Vagina (tissue), 2 donors: ENCODE measurements around the gene DSC2. TPM values are rescaled to one million over a fixed set of nuclear protein-coding genes. Genes with fewer than 3 reads are reported as not detected.

Source experiments
- DNase-seq, 2 donors: peaks; one replicate each; pipeline ENCODE4 v3.0.0-alpha.2; 2017; ENCODE audit errors: extremely low spot score in 2 of 2
- H3K27ac ChIP-seq: fragments of 200-600 bp; sonication (generic); one replicate; pipeline ENCODE4 v1.5.1; 2019
- H3K27me3 ChIP-seq: fragments of 200-600 bp; sonication (generic); one replicate; pipeline ENCODE4 v1.5.1; 2019
- H3K36me3 ChIP-seq, 2 donors: fragments of 200-600 bp; sonication (generic); one replicate each; pipeline ENCODE4 v1.5.1; 2017 to 2019
- H3K4me1 ChIP-seq: fragments of 200-600 bp; sonication (generic); one replicate; pipeline ENCODE4 v1.5.1; 2019
- H3K4me3 ChIP-seq, 2 donors: fragments of 200-600 bp; sonication (generic); 1 replicate in 1 of 2; 2 replicates in 1 of 2; pipeline ENCODE4 v1.5.1; 2016 to 2019
- H3K9me3 ChIP-seq: fragments of 200-600 bp; sonication (generic); one replicate; pipeline ENCODE4 v1.5.1; 2019
- CTCF ChIP-seq, 3 experiments: fragments of 450-650 bp in 2 of 3; fragments of 200-600 bp in 1 of 3; sonication (generic) in 1 of 3; IDR thresholded peaks; one replicate each; pipeline ENCODE4 v1.5.1; 2017 to 2019; ENCODE audit warnings: antibody characterized with exemption in 3 of 3, mild to moderate bottlenecking in 2 of 3, moderate library complexity in 2 of 3
- POLR2A ChIP-seq, 2 donors: fragments of 450-650 bp; IDR thresholded peaks; one replicate each; pipeline ENCODE4 v1.6.1; 2017; ENCODE audit warnings: antibody characterized with exemption in 2 of 2, mild to moderate bottlenecking in 2 of 2, moderate library complexity in 2 of 2
- POLR2AphosphoS5 ChIP-seq, 2 donors: sonication (generic); formaldehyde crosslinking; IDR thresholded peaks; one replicate each; pipeline ENCODE4 v1.9.0; 2017; ENCODE audit warnings: antibody characterized with exemption in 2 of 2, mild to moderate bottlenecking in 2 of 2, low read depth in 1 of 2; ENCODE audit not compliant: insufficient read depth in 1 of 2
- intact Hi-C: fragments of 100-400 bp; cut with DNase I; formaldehyde crosslinking; loops from one replicate; pipeline ENCODE4 v1.15.1; 2023
- total RNA-seq: library from RNA; depleted of rRNA; stranded (reverse); fragments of >200 nt; gene quantifications from one replicate; pipeline ENCODE4 v1.2.3, GENCODE V29; 2016

Gene DSC2
- total RNA-seq, 1 donor from 2014 or later, result 108 TPM

- Histone ChIP-seq H3K27ac (no peak overlapping the region), H3K9me3 (no peaks in the 10 kb centered on the region), H3K4me3 (no peak overlapping the region), H3K4me1 (no peaks in the 10 kb centered on the region), H3K27me3 (no peaks in the 10 kb centered on the region), H3K36me3 (peaks cover 0 to 6% of the 10 kb centered on the region in 2 donors)
- no peak for DNase-seq
- intact Hi-C loops, result no loop called here
- TF ChIP-seq POLR2AphosphoS5 (IDR thresholded peaks at IDR 0.05; ENCODE audit: insufficient read depth in 1 of 2, low read depth in 1 of 2) (no peak), CTCF (IDR thresholded peaks at IDR 0.05) (no peak), POLR2A (IDR thresholded peaks at IDR 0.05) (no peak)
These were observed 10.9 kb downstream of the DSC2 start for GRCh38 chr18:31091350-31091749.

DNA sequence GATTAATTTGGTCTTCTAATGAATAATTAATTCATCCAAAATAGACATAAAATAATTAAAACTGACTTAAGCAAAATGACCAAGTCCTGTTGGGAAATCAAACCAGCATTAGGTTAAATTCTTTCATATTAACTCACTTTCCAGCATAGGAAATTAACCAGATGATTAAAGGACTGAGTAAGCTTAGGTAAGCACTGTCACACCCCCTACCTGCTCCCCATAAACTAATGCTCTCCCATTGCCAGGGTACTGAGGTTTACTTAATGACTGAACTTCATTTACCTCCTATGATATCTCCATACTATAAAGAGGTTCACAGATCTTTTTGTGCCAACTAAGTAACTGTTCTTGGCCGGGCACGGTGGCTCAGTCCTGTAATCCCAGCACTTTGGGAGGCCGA is 13.7 kb downstream of the DSC2 start:
- H3K36me3 ChIP-seq, result peaks cover 0 to 6% of the 10 kb centered on the region in 2 donors
- no peak overlapping the region for H3K4me3 ChIP-seq
- no peak for TF ChIP-seq POLR2A (IDR thresholded peaks at IDR 0.05)
- no peak for TF ChIP-seq CTCF (IDR thresholded peaks at IDR 0.05)
- TF ChIP-seq POLR2AphosphoS5 (IDR thresholded peaks at IDR 0.05; ENCODE audit: insufficient read depth in 1 of 2, low read depth in 1 of 2), result no peak
- no peaks in the 10 kb centered on the region for H3K4me1 ChIP-seq
- H3K27me3 ChIP-seq, result no peaks in the 10 kb centered on the region
- no peaks in the 10 kb centered on the region for H3K9me3 ChIP-seq
- H3K27ac ChIP-seq, result no peak overlapping the region
- DNase-seq, result no peak
- intact Hi-C loops, result no loop called here

DNA sequence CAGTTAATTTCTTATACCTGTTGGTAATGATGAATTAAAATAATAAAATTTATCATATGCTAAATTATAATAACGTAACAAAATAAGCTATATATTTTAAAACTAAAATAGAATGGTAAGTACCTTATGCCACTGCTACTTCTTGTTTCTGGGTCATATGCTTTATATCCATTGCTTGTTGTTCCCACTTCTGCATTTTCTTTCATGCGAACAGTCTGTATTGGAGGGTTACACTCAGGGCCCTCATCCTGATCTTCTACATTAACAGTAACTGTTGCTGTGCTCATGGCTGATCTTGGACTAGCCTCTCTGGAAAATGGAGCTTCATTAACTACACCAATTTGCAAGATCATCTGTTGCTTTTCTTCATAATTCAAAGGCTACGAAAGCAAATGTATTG is 22.2 kb downstream of the DSC2 start:
- Histone ChIP-seq H3K4me1 (no peaks in the 10 kb centered on the region), H3K27me3 (no peaks in the 10 kb centered on the region), H3K9me3 (no peaks in the 10 kb centered on the region), H3K4me3 (no peak overlapping the region), H3K36me3 (no peaks in the 10 kb centered on the region), H3K27ac (no peak overlapping the region)
- TF ChIP-seq POLR2AphosphoS5 (IDR thresholded peaks at IDR 0.05; ENCODE audit: insufficient read depth in 1 of 2, low read depth in 1 of 2), result no peak
- no peak for TF ChIP-seq CTCF (IDR thresholded peaks at IDR 0.05)
- no peak for TF ChIP-seq POLR2A (IDR thresholded peaks at IDR 0.05)
- intact Hi-C loops, result no loop called here
- DNase-seq, result no peak

- intact Hi-C loops, result no loop called here
- Histone ChIP-seq H3K36me3 (peaks cover 0 to 7% of the 10 kb centered on the region in 2 donors), H3K27me3 (no peaks in the 10 kb centered on the region), H3K4me1 (no peaks in the 10 kb centered on the region), H3K27ac (no peak overlapping the region), H3K9me3 (no peaks in the 10 kb centered on the region), H3K4me3 (no peak overlapping the region)
- TF ChIP-seq POLR2A (IDR thresholded peaks at IDR 0.05) (no peak), CTCF (IDR thresholded peaks at IDR 0.05) (no peak), POLR2AphosphoS5 (IDR thresholded peaks at IDR 0.05; ENCODE audit: insufficient read depth in 1 of 2, low read depth in 1 of 2) (no peak)
- no peak for DNase-seq
These were observed 24.3 kb downstream of the DSC2 start for GRCh38 chr18:31077878-31078277.

DNA sequence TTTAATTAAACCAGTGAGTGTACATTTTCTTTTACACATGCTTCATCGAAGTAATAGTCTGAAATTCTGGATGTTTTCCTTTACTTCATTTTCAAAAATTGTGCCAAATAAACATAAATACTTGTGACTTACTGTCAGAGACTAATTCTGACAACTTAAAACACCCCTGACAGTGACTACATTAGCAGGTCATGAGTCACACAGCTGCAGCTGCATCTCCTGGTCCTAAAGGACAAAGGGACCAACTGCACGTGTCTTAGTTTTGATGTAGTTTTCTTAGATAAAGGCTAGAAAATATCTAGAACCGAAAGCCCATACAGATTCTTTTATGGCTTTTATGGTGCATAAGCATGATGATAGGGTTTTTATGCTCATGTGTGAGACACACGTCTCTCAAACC is 30.0 kb downstream of the DSC2 start:
- Histone ChIP-seq H3K4me1 (no peaks in the 10 kb centered on the region), H3K9me3 (no peaks in the 10 kb centered on the region), H3K27ac (no peak overlapping the region), H3K36me3 (peaks cover 0 to 7% of the 10 kb centered on the region in 2 donors), H3K4me3 (no peak overlapping the region), H3K27me3 (no peaks in the 10 kb centered on the region)
- TF ChIP-seq POLR2AphosphoS5 (IDR thresholded peaks at IDR 0.05; ENCODE audit: insufficient read depth in 1 of 2, low read depth in 1 of 2), result no peak
- TF ChIP-seq CTCF (IDR thresholded peaks at IDR 0.05), result no peak
- no peak for TF ChIP-seq POLR2A (IDR thresholded peaks at IDR 0.05)
- DNase-seq, result no peak
- intact Hi-C loops, result no loop called here
